H9 (cell line): ENCODE data around the gene CAPN14. TPM values are rescaled to one million over a fixed set of nuclear protein-coding genes. Genes with fewer than 3 reads are reported as not detected.

Experiments used
- DNase-seq: peaks from one replicate; pipeline ENCODE4 v3.0.0-alpha.2; 2017
- H2AFZ ChIP-seq: one replicate; pipeline ENCODE4 v1.6.1; 2013; ENCODE audit warnings: mild to moderate bottlenecking, low read length, control low read depth, moderate library complexity
- H2AK5ac ChIP-seq: 2 replicates; pipeline ENCODE4 v1.6.1; 2013; ENCODE audit warnings: low read length, control low read depth, mixed read lengths; ENCODE audit not compliant: insufficient read length
- H2BK120ac ChIP-seq: one replicate; pipeline ENCODE4 v1.6.1; 2013; ENCODE audit warnings: low read depth, mild to moderate bottlenecking, low read length, control low read depth, inconsistent platforms; ENCODE audit not compliant: poor library complexity, severe bottlenecking
- H2BK12ac ChIP-seq: 2 replicates; pipeline ENCODE4 v1.6.1; 2013; ENCODE audit warnings: low read length, control low read depth, mixed read lengths, low read depth; ENCODE audit not compliant: insufficient read length
- H2BK15ac ChIP-seq: 2 replicates; pipeline ENCODE4 v1.6.1; 2013; ENCODE audit warnings: low read depth, low read length, control low read depth
- H2BK20ac ChIP-seq: one replicate; pipeline ENCODE4 v1.6.1; 2013; ENCODE audit warnings: low read depth, mild to moderate bottlenecking, low read length, control low read depth, inconsistent platforms; ENCODE audit not compliant: poor library complexity, severe bottlenecking
- H2BK5ac ChIP-seq: 2 replicates; pipeline ENCODE4 v1.6.1; 2013; ENCODE audit warnings: low read length, control low read depth, mixed read lengths; ENCODE audit not compliant: insufficient read length
- H3K14ac ChIP-seq: 2 replicates; pipeline ENCODE4 v1.6.1; 2013; ENCODE audit warnings: low read length, control low read depth; ENCODE audit not compliant: insufficient read depth
- H3K18ac ChIP-seq: 2 replicates; pipeline ENCODE4 v1.6.1; 2013; ENCODE audit warnings: low read depth, mild to moderate bottlenecking, mixed read lengths, low read length, control low read depth; ENCODE audit not compliant: insufficient read length
- H3K23ac ChIP-seq: 2 replicates; pipeline ENCODE4 v1.6.1; 2013; ENCODE audit warnings: low read length, control low read depth, mixed read lengths, low read depth; ENCODE audit not compliant: insufficient read length
- H3K23me2 ChIP-seq: 2 replicates; pipeline ENCODE4 v1.6.1; 2013; ENCODE audit warnings: low read depth, mild to moderate bottlenecking, mixed read lengths, low read length, control low read depth; ENCODE audit not compliant: insufficient read length, poor library complexity, severe bottlenecking
- H3K27ac ChIP-seq: 2 replicates; pipeline ENCODE4 v1.5.1; 2013; ENCODE audit warnings: low read length, control low read depth, mixed read lengths, low read depth; ENCODE audit not compliant: insufficient read length
- H3K27me3 ChIP-seq: 2 replicates; pipeline ENCODE4 v1.6.1; 2013; ENCODE audit warnings: low read length, control low read depth, inconsistent platforms; ENCODE audit not compliant: insufficient read depth
- H3K4ac ChIP-seq: 2 replicates; pipeline ENCODE4 v1.6.1; 2013; ENCODE audit warnings: low read depth, mild to moderate bottlenecking, control low read depth, inconsistent platforms, low read length, moderate library complexity
- H3K4me1 ChIP-seq: 2 replicates; pipeline ENCODE4 v1.6.1; 2013; ENCODE audit warnings: low read length, control low read depth, inconsistent platforms; ENCODE audit not compliant: insufficient read depth
- H3K4me2 ChIP-seq: 2 replicates; pipeline ENCODE4 v1.6.1; 2013; ENCODE audit warnings: low read length, control low read depth, mixed read lengths; ENCODE audit not compliant: insufficient read length, insufficient read depth
- H3K56ac ChIP-seq: 2 replicates; pipeline ENCODE4 v1.6.1; 2013; ENCODE audit warnings: low read depth, mild to moderate bottlenecking, mixed read lengths, low read length, control low read depth; ENCODE audit not compliant: insufficient read length
- H3K79me1 ChIP-seq: 2 replicates; pipeline ENCODE4 v1.6.1; 2013; ENCODE audit warnings: low read depth, mild to moderate bottlenecking, moderate library complexity, low read length, control low read depth, inconsistent platforms; ENCODE audit not compliant: insufficient read depth, poor library complexity, severe bottlenecking
- H3K79me2 ChIP-seq: 2 replicates; pipeline ENCODE4 v1.6.1; 2013; ENCODE audit warnings: low read length, control low read depth, inconsistent platforms; ENCODE audit not compliant: insufficient read depth
- H3K9ac ChIP-seq: 2 replicates; pipeline ENCODE4 v1.6.1; 2013; ENCODE audit warnings: low read length, control low read depth, mixed read lengths; ENCODE audit not compliant: insufficient read length; ENCODE audit errors: extremely low read depth
- H3K9me3 ChIP-seq: one replicate; pipeline ENCODE4 v1.6.1; 2013; ENCODE audit warnings: low read depth, low read length, inconsistent platforms; ENCODE audit not compliant: control insufficient read depth
- H3T11ph ChIP-seq: one replicate; pipeline ENCODE4 v1.6.1; 2013; ENCODE audit warnings: mild to moderate bottlenecking, low read length, control low read depth, inconsistent platforms
- H4K20me1 ChIP-seq: one replicate; pipeline ENCODE4 v1.6.1; 2013; ENCODE audit not compliant: control insufficient read depth, insufficient read length, insufficient read depth
- H4K5ac ChIP-seq: 2 replicates; pipeline ENCODE4 v1.6.1; 2013; ENCODE audit warnings: low read depth, mild to moderate bottlenecking, mixed read lengths, low read length, control low read depth; ENCODE audit not compliant: insufficient read length
- H4K8ac ChIP-seq: replicated peaks from 2 replicates; pipeline ENCODE4 v1.6.1; 2013; ENCODE audit warnings: low read length, control low read depth, mixed read lengths, low read depth; ENCODE audit not compliant: insufficient read length
- H4K91ac ChIP-seq: 2 replicates; pipeline ENCODE4 v1.6.1; 2013; ENCODE audit warnings: low read depth, mild to moderate bottlenecking, moderate library complexity, mixed read lengths, low read length, control low read depth; ENCODE audit not compliant: insufficient read length
- H3K27ac Mint-ChIP-seq, 3 experiments: 2 replicates in 2 of 3; 3 replicates in 1 of 3; pipeline ENCODE4 v1.8.0; 2020 to 2021; ENCODE audit warnings: mixed read lengths in 3 of 3, mild to moderate bottlenecking in 1 of 3, moderate library complexity in 1 of 3
- H3K27me3 Mint-ChIP-seq: 2 replicates; pipeline ENCODE4 v1.8.0; 2021; ENCODE audit warnings: low read depth, mild to moderate bottlenecking, moderate library complexity, mixed read lengths
- H3K36me3 Mint-ChIP-seq, 3 experiments: 2 replicates in 2 of 3; 3 replicates in 1 of 3; pipeline ENCODE4 v1.8.0; 2020 to 2021; ENCODE audit warnings: low read depth in 3 of 3, mixed read lengths in 3 of 3; ENCODE audit not compliant: insufficient read depth in 1 of 3
- H3K4me1 Mint-ChIP-seq, 2 experiments: 2 replicates each; pipeline ENCODE4 v1.8.0; 2020; ENCODE audit warnings: mixed read lengths in 2 of 2
- H3K4me3 Mint-ChIP-seq, 2 experiments: 2 replicates in 1 of 2; 3 replicates in 1 of 2; pipeline ENCODE4 v1.8.0; 2020 to 2021; ENCODE audit warnings: mild to moderate bottlenecking in 2 of 2, mixed read lengths in 2 of 2, moderate library complexity in 1 of 2
- H3K9me3 Mint-ChIP-seq, 2 experiments: 2 replicates in 1 of 2; 3 replicates in 1 of 2; pipeline ENCODE4 v1.8.0; 2020; ENCODE audit warnings: mild to moderate bottlenecking in 2 of 2, mixed read lengths in 2 of 2, moderate library complexity in 1 of 2
- CTCF ChIP-seq: fragments of 200-600 bp; sonication (generic); conservative IDR thresholded peaks from 3 replicates; pipeline ENCODE4 v1.8.0; 2021; ENCODE audit warnings: antibody characterized with exemption, mild to moderate bottlenecking
- WGBS: extraction: QIAGEN DNeasy Blood & Tissue Kit; methylation state at CpG from one replicate; pipeline ENCODE4 v1.1.7; 2013; ENCODE audit warnings: missing lambda C conversion rate, low lambda C conversion rate, mixed read lengths; ENCODE audit not compliant: insufficient read length; ENCODE audit errors: extremely low coverage; 5-methylcytosine and 5-hydroxymethylcytosine counted together
- total RNA-seq: library from RNA; stranded (reverse); gene quantifications from 2 replicates; pipeline ENCODE4 v1.2.1, GENCODE V29; 2021

Gene CAPN14
- total RNA-seq, 1 experiment from 2014 or later = 0.09 TPM

- H2BK5ac ChIP-seq = no peak overlapping the region
- H3K4me2 ChIP-seq = no peak overlapping the region
- no peak overlapping the region for H2BK120ac ChIP-seq
- H4K20me1 ChIP-seq = no peaks in the 10 kb centered on the region
- no peak overlapping the region for H3K4ac ChIP-seq
- H4K91ac ChIP-seq = no peak overlapping the region
- no peak overlapping the region for H3K14ac ChIP-seq
- no peak overlapping the region for H2AK5ac ChIP-seq
- no peaks in the 10 kb centered on the region for H3K79me1 ChIP-seq
- no peak overlapping the region for H3K27ac ChIP-seq
- no peak overlapping the region for H2BK12ac ChIP-seq
- peaks cover 16% of the 10 kb centered on the region in 2 experiments for H3K4me1 Mint-ChIP-seq
- no peak overlapping the region for H4K5ac ChIP-seq
- H3K23me2 ChIP-seq = no peaks in the 10 kb centered on the region
- H4K8ac ChIP-seq = no peak overlapping the region
- H3K4me1 ChIP-seq = no peaks in the 10 kb centered on the region
- H3K27me3 ChIP-seq = no peaks in the 10 kb centered on the region
- H3K79me2 ChIP-seq = no peaks in the 10 kb centered on the region
- no CpG with 5 or more reads among the region's 1 CpG for WGBS
- H3K56ac ChIP-seq = no peak overlapping the region
- no peak overlapping the region for H3K4me3 Mint-ChIP-seq
- H3K9me3 ChIP-seq = no peaks in the 10 kb centered on the region
- H3K36me3 Mint-ChIP-seq = no peaks in the 10 kb centered on the region
- TF ChIP-seq CTCF = no peak
- no peak overlapping the region for H3K27ac Mint-ChIP-seq
- H3K18ac ChIP-seq = no peak overlapping the region
- H3K9ac ChIP-seq = no peak overlapping the region
- no peak overlapping the region for H3T11ph ChIP-seq
- H2BK15ac ChIP-seq = no peak overlapping the region
- no peak overlapping the region for H3K23ac ChIP-seq
- DNase-seq = no peak
- H3K9me3 Mint-ChIP-seq = no peaks in the 10 kb centered on the region
- peaks cover 11% of the 10 kb centered on the region for H3K27me3 Mint-ChIP-seq
- no peak overlapping the region for H2AFZ ChIP-seq
- no peak overlapping the region for H2BK20ac ChIP-seq
Measured at GRCh38 chr2:31190188-31190587, 27.1 kb downstream of the CAPN14 start.
